GM15510 (cell line): Measurements from ENCODE around the gene PDE8A.

Experiments
- POLR2A ChIP-seq: IDR thresholded peaks from 3 replicates; pipeline ENCODE4 v1.6.1; 2011; ENCODE audit warnings: borderline replicate concordance; ENCODE audit not compliant: insufficient read length; ENCODE audit errors: extremely low read depth

The PDE8A gene

DNA sequence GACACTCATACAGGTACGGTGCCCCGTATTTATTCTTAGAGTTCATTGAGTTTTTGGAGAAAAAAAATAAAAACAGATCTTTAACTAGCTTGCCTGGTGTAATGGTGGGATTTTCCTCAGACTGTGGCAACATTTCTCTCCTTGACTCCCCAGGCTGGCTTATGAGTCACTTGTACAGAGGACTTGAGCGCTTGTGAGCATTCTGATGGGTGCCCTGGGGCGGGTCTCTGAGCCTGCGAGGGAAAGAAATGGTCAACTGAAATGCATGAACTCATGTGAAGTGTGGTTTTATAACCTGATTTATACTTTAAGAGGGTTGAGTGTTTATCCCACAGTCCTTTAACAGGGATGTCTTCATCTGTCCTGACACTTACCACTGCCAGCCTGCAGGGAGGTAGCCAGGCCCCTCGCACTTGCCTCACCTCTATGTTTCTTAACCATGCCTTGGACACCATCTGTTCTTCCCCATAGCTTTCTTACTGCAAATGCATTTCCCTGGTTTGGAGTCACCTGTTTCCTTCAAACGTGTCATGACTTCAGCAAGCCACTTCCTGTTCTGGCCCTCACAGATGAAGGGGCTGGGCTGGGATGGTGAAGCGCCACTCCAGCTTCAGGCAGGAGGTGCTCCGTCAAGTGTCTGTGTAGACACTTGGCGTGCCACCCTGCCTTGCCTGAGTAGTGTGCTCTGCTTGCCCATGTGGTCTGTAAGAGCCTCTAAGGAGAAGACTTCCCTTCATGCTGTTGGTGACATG lies 118.7 kb downstream of the PDE8A start:
- TF ChIP-seq POLR2A: no peak

GRCh38 chr15:85104584-85104983 lies 122.9 kb downstream of the PDE8A start:
- no peak for TF ChIP-seq POLR2A

DNA sequence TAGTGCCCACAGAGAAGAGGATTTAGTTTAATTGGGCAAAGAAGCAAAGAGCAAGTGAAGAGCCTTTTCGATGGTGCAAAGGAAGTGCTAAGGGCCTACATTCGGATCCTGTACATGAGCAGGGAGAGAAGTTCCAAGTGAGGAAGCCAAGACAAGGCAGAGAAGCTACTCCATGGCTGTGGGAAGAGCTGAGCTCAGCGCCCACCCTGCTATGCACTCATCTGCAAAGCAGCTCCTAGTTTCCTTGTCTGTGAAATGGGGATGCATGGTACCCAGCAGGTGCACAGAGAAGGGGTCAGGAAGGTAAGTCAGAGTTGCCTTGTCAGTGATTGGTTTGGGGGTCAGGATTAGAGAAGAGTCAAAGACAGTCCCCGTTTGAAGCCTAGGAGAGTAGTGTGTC lies 126.5 kb downstream of the PDE8A start:
- no peak for TF ChIP-seq POLR2A

DNA sequence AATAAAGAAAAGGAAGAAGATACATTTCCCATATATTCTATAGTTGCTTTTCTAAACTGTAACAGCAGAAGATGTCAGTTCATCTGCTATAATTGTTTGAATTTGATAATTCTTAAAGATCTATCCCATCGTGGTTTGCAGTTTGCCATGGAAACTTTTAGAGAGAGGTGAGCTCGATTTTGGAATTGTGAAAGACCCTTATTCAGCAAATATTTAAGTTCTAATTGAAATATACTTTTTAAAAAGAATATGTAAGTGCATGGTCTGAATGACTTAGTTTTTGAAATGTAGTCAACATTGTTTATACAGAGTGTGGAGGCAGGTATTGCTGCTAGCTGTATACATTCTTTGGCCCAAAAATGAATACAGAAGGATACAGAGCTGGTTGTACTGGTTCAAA lies 127.7 kb downstream of the PDE8A start:
- TF ChIP-seq POLR2A: no peak

- TF ChIP-seq POLR2A: no peak
Observed at GRCh38 chr15:85112997-85113396, 131.3 kb downstream of the PDE8A start.

DNA sequence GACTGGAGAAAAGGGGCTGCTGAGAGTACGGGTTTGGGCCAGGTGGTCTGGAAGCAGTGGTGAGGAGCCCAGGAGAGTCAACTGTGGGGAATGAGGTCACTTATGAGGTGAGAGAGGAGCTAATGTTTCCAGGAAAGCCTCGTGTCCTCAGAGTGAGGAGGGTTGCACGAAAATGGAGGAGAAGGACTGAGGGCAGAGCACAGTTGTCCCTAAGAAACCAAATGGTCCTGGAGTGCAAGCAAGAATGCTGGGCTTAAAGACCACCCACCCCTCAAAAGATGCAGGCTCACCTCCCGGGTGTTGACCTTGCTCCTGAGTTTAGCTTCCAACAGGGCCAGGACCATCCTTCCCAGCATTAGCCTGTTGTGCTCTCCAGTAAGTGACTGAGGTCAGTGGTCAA lies 133.2 kb downstream of the PDE8A start:
- TF ChIP-seq POLR2A: no peak

GRCh38 chr15:85116066-85116465 lies 134.4 kb downstream of the PDE8A start:
- TF ChIP-seq POLR2A: no peak

DNA sequence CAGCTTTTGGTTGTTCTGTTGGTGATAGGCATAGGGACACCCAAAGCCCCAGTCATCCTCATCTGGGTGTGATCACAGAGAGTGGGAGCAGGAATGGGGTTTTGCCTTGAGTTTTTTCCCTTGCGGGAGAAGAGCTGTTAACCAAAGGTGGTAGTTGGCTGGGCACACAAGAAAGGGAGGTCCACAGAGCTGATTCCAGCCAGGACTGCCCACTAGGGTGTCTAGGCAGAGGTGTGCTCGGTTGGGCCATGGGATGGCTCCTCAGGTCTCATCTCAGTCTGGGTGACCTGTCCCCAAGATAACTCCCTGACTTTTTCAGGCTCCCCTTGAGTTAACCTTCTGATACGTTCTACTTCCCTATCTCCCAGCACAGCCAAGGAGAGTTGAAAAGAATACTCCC lies 134.8 kb downstream of the PDE8A start:
- no peak for TF ChIP-seq POLR2A

DNA sequence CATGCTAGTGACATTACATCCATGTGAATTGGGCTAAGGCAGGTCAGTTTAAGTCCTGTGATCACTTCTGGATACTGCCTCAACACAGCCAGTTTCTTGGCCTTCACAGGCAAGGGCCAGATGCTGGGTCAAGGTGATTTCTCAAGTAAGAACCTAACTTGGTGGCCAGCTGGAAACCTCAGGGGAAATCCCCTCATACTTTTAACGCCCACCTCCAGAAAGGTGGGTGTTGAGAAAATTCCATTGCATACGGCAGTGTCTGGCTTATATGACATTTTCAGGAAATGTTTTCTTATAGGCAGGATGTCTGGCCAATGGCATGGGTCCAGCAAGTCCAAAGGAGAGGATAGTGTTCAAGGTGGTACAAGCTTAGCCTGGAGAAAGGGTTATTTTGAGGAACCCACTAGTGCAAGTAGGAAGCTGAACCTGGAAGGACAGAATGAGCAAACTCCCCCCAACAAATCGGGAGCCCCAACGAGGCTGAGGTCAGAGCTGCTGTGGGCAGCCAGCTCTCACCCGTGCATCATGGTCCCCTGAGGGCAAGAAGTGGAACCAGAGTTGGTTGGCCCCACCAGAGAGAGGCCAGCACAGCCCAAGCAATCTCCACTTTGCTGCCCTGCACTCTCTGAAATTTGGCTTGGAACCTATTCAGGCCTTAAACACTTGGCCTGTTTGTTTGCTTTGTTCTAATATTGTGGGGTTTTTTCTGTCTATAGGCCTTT lies 135.4 kb downstream of the PDE8A start:
- no peak for TF ChIP-seq POLR2A

DNA sequence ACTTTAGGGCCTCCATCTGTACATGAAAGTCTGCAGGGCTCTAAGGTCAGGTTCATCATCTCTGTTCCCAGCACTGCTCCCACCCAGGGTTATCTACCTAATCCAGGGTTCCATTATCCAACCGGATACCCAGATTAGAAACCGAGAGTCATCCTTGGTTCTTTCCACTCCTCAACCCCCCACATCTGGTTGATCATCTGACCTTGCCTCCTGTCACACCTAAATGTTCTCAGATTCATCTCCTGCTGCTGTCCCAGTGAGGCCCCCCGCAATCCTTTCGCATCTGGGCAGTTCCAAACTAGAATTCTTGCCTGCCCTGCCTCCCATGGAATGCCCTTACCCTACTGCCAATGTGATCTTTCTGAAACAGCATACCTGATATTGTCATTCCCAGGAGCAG lies 136.5 kb downstream of the PDE8A start:
- TF ChIP-seq POLR2A: no peak

- TF ChIP-seq POLR2A: no peak
Observed at GRCh38 chr15:85118581-85118980, 136.9 kb downstream of the PDE8A start.

GRCh38 chr15:85120351-85121113 lies 138.9 kb downstream of the PDE8A start:
- TF ChIP-seq POLR2A: no peak

GRCh38 chr15:85124173-85124572 lies 142.5 kb downstream of the PDE8A start:
- no peak for TF ChIP-seq POLR2A

GRCh38 chr15:85125056-85125661 lies 143.5 kb downstream of the PDE8A start:
- TF ChIP-seq POLR2A: no peak

GRCh38 chr15:85128621-85129020 lies 147.0 kb downstream of the PDE8A start:
- TF ChIP-seq POLR2A: no peak
